Left renal cortex interstitium (tissue), 4 donors: Measurements from ENCODE around the gene GGTA1. TPM values are rescaled to one million over a fixed set of nuclear protein-coding genes. Genes with fewer than 3 reads are reported as not detected.
"Not testable (repeated sequence)": the region's sequence is repeated elsewhere in the genome, so short reads cannot be mapped to it uniquely, and the experiment has no call there.

Experiments used
- DNase-seq, 4 donors: peaks; one replicate each; pipeline ENCODE4 v3.0.0-alpha.2; 2013; ENCODE audit warnings: low read depth in 4 of 4, low spot score in 2 of 4, missing footprints in 1 of 4
- polyA plus RNA-seq, 4 donors: library from polyadenylated mRNA; unstranded; fragments of 120-200 nt; gene quantifications; one replicate each; pipeline ENCODE4 v1.2.1, GENCODE V29; 2013; ENCODE audit not compliant: insufficient read length in 4 of 4

Gene GGTA1
- polyA plus RNA-seq, 4 donors = 3.5 to 7.2 (median 5.6) TPM

- DNase-seq = no peak
Observed at GRCh38 chr9:121463026-121463807, 36.4 kb downstream of the GGTA1 start.

GRCh38 chr9:121459513-121459912 lies 40.1 kb downstream of the GGTA1 start:
- no peak for DNase-seq

- not testable (repeated sequence) for DNase-seq
Observed at GRCh38 chr9:121458449-121458848, 41.2 kb downstream of the GGTA1 start.

GRCh38 chr9:121455527-121456239 lies 44.0 kb downstream of the GGTA1 start:
- DNase-seq = no peak

- no peak for DNase-seq
Observed at GRCh38 chr9:121454972-121455371, 44.7 kb downstream of the GGTA1 start.

GRCh38 chr9:121453232-121453892 lies 46.3 kb downstream of the GGTA1 start:
- DNase-seq = no peak

GRCh38 chr9:121452085-121452484 lies 47.6 kb downstream of the GGTA1 start:
- no peak for DNase-seq

GRCh38 chr9:121451586-121451985 lies 48.1 kb downstream of the GGTA1 start:
- no peak for DNase-seq

- peak in 3 of 4 donors; percentile 10 to 31 (median 25) for DNase-seq
Observed at GRCh38 chr9:121450241-121450640, 49.4 kb downstream of the GGTA1 start.

- no peak for DNase-seq
Observed at GRCh38 chr9:121449786-121450185, 49.9 kb downstream of the GGTA1 start.

- no peak for DNase-seq
Observed at GRCh38 chr9:121447321-121447834, 52.3 kb downstream of the GGTA1 start.

- no peak for DNase-seq
Observed at GRCh38 chr9:121445986-121446385, 53.7 kb downstream of the GGTA1 start.

GRCh38 chr9:121443981-121444380 lies 55.7 kb downstream of the GGTA1 start:
- no peak for DNase-seq

- DNase-seq = no peak
Observed at GRCh38 chr9:121441165-121441564, 58.5 kb downstream of the GGTA1 start.

- no peak for DNase-seq
Observed at GRCh38 chr9:121439711-121440664, 59.7 kb downstream of the GGTA1 start.

GRCh38 chr9:121439016-121439415 lies 60.6 kb downstream of the GGTA1 start:
- DNase-seq = no peak

GRCh38 chr9:121437891-121438290 lies 61.8 kb downstream of the GGTA1 start:
- DNase-seq = no peak

GRCh38 chr9:121437046-121437445 lies 62.6 kb downstream of the GGTA1 start:
- not testable (repeated sequence) for DNase-seq

- DNase-seq = no peak
Observed at GRCh38 chr9:121434969-121435368, 64.7 kb downstream of the GGTA1 start.

- DNase-seq = no peak
Observed at GRCh38 chr9:121427899-121428298, 71.7 kb downstream of the GGTA1 start.
